DMS114 treated with DMSO at 0.1 percent for 48 hours (cell line): ENCODE data around the gene NEUROD2.
A peak's percentile ranks its signal among the peaks of the same experiment; 100 is the strongest.

Experiments
- DNase-seq: peaks from one replicate; lab custom pipeline; 2025; ENCODE audit not compliant: unreplicated experiment; lab: John Stamatoyannopoulos, UW

NEUROD2 gene

DNA sequence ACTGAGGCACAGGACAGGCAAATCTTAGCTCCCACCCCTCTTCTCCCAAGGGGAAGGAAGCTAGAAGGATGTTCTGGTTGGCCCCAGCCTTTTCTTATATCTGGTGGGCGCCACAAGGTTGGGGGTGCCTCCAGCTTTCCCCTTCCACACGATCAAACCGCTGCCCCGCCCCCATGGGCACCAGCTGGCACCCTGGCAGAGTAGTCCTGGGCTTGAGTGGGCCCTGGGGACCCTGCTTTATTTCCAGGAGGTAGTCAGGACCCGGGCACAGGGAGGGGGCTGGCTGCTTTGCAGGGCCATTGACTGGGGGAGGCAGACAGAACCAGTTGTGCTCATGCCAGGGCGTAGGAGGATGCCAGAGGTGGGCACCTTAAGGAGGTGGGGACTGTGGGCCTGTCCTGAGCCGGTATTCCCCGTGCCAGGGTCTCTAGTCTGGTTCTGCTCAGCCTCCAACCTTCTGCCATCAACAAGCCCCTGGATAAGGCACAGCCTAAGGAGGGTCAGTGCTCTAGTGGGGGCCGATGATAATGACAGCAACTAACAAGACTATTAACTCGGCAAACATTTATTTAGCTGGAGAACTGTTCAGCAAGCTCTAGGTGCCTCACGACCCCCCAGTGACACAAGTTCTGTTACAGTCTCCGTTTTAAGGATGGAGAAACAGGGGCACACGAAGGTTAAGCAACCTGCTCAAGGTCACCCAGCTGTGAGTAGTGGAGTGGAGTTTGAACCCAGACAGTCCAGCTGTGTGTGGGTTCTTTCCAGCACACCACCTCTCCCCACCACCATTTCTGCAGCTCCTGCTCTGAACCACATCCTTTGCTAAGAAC lies 11.5 kb upstream of the NEUROD2 start:
- DNase-seq = no peak

DNA sequence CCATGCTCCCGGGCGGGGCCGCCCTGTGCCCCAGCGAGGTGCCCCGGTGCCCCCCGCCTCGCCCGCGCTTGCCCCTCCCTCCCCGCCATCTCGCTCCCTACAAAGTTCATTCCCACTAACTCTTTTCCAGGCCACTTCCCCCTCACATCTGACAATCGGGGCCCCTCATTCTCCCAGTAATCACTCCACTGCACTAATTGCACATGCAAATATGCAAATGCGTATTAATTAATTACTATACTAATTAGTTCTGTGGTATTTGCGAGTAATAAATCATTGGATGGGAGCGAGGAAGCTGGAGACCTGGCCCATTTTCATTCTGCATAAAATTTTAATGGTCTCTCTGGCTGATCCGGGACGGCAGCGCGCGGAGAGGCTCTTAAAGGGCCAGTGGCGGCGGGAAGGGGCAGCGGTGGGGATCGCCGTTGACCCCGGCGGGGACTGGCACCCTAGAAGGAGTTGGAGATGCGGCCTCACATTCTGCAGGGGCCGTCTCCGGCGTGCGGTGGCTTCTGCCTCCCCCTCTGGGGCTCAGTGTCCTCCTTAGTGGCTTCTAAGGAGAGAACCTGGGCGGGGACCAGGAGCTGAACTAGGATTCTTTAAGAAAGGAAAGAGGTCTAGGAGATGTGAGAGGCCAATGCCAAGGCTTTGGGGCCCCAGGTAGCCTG lies 10.7 kb upstream of the NEUROD2 start:
- DNase-seq = no peak

- no peak for DNase-seq
Measured at GRCh38 chr17:39617446-39618245, 9.9 kb upstream of the NEUROD2 start.

DNA sequence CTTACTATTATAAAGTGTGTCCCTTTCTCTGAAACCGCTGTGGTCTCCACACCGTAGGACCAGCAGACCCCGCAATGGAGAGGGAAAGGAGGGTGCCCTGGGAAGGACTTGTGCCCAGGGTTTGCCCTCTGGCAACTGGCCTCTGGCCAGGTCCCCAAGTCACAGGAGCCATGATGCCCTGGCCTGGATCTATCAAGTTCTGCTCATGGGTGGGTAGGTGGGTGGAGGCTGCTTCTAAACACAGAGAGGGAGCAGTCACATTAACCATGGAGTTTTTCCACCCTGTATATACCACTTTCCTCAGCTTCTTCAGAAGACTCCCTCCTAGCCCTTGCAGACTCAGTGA lies 9.4 kb upstream of the NEUROD2 start:
- DNase-seq = no peak

GRCh38 chr17:39615434-39615833 lies 7.7 kb upstream of the NEUROD2 start:
- DNase-seq = no peak

- no peak for DNase-seq
Measured at GRCh38 chr17:39614545-39615157, 6.9 kb upstream of the NEUROD2 start.

DNA sequence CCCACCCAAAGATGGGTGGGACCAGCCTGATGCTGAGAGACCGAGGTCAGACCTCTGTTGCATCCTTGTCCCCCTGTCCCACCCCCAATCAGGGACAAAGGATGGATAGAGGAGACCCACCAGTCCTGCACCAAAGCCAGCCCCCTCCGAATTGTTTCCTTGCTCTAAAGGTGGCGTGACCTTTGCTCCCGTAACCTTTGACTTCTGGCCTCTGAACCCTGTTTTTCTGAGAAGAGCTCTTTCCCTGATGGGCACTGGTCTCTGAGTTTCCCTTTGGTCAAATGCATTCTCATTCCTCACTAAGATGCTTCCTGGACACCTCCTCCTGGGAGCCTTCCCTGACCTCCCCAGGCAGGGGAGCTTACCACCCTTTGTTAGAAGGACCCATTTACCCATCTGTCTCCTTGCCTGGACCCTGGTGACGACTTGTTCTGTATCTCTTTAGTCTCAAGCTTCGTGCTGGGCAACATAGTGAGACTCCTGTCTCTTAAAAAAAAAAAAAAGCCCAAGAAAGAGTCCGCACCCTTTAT lies 5.3 kb upstream of the NEUROD2 start:
- no peak for DNase-seq

DNA sequence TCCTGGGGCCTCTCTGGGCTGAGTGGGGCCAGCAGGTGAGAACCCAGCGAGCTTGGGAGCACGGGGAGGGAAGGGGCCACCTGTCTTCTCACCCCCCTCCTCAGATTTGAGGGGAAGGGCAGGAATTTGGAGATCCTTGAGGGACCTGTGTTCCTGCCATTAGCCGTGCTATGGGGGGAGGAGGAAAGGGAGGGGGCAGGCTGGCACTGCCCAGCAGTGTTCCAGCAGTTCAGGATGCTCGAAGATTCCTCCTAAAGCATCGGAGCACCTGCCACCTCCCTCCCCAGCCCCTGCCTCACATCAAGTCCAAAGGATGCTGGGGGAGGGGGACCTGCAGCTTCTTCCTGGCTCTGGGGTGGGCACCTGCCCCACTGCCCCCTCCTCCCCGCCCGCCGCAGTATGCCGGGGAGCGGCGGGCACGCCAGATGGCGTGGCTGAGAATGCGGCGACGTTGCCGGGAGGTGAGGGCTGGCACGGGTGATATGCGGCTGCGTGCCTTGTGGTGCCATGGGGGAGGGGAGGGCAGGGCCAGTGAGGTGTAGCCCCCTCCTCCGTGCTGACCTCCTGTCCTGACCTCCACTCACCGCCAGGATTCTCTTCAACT lies 4.7 kb upstream of the NEUROD2 start:
- no peak for DNase-seq

DNA sequence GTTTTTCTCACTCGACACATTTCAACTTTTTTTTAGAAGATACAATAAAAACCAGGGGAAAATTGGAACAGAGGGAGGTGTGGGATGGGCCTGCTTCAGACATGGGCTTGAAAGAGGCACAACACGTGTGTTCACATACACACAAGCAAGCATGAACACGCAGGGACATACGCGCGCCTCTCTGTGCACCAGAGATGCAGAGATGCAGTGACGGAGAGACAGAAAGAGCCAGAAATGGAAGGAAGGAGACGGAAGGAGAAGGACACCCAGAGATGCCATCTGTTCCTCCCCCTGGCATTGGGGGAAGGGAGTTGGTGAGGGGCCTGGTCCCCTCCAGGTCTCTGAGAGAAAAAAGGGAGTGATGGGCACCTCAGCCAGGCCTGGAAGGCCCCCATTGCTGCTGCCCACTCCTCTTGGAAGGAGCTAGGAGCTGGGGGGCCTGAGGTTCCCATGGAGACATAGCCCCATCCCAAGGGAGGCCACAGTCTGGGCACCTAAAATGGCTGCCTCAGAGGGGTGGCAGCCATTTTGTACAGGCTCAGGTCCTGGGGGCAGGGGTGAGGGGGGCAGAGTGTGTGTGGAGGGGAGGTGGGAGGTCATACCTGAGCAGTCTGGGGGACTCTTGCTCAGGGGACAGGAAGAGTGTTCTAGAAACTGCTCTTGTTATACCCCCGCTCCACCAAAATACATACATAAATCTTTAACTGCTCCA lies 3.8 kb upstream of the NEUROD2 start:
- DNase-seq = no peak

DNA sequence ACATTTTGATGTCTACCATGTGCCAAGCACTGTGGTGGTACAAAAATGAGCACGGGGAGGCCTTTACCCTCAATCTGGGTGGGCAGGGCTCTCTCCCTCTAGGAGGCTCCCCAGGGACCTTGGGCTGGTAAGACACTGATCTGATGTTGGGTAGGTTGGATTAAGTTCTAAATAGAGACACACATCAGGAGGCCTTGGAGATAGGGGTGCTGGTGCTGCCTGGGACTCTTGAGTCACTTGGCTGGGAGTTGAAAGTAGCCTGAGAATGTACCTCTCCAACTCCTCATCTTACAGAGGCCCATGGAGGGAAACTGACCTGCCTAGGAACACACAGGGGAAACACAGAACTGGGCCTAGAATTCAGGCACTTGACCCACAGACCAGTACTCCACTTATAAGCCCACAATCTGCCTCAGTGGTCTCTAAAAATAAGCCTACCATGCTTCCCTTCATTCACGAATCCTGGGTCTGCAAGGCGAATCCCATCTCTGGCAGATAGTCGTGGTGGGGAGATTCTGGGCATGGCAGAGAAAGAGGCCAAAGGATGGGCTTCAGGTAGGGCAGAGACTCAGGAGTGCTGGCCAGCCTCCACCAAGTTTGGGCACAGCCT lies 1.8 kb upstream of the NEUROD2 start:
- DNase-seq = no peak

DNA sequence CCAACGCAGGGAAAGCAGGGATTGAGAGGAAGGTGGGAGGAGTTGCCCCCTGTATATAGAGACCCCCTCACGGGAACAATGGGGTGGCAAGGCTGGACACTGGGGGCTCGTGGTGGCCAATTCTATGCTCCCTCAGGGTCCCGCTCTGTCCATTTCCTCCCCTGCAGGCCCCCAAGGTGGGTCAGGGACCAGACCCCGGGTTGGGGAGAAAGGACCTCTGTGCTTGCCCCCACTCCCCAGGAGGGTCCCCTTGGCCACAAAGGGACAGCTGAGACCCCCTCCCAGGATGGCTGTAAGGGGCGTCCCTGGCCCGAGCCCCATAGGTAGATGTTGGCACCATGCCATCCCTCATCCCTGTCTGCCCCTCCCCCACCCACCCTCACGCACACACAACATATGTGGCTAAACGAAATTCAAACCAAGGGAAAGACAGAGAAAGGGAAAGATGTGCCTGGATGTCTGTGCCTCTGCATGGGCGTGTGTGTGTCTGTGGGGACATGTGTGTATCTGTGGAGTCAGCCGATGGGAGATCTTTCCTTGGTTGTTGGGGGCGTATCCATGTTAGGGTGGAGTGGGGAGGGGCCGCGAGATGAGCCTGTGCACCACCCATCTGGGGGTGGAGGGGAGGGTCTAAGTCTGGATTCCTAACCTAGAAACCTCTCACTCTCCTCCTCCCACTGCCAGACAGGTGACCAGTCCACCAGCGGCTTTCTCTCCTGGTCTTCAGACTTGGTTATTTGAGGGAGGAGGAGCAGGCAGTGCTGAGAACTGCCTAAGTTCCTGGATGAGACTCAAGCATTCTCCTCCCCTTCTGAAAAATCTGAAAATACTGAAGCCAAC lies 642 bp upstream of the NEUROD2 start:
- DNase-seq = peak; percentile 9

DNA sequence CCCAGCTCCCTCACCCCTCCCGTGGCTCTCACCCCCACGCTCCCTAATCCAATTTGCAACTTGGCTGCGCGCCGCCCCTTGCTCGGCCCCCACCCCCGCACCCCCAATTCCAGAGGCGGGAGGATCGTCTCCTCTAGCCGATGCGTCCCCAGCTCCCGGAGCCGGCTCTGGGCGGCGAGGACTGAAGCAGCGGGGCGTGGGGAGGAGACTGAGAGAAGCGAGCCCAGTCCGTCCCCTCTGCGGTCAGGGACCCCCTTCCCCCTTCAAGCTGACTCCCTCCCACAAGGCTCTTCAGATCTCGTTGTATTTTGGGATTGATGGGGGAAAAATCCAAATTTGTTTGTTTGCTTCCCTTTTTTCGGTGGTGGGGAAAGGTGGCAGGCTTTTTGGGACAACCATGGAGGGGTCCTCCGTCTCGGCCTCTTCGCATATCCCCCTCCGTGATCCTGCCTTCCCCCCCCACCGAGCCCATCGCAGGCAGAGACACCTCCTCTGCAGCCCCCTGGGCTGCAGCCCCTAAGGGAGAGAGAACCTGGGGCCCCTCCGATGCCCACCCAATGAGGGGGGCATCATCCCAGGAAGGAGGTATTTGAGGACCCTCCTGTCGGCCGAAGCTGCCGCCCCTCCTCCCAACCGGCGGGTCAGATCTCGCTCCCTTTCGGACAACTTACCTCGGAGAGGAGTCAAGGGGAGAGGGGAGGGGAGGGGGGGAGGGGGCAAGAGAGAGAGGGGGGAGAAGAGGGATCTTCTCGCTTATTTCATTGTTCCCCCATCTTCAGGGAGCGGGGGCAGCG lies 466 bp downstream of the NEUROD2 start:
- no peak for DNase-seq

DNA sequence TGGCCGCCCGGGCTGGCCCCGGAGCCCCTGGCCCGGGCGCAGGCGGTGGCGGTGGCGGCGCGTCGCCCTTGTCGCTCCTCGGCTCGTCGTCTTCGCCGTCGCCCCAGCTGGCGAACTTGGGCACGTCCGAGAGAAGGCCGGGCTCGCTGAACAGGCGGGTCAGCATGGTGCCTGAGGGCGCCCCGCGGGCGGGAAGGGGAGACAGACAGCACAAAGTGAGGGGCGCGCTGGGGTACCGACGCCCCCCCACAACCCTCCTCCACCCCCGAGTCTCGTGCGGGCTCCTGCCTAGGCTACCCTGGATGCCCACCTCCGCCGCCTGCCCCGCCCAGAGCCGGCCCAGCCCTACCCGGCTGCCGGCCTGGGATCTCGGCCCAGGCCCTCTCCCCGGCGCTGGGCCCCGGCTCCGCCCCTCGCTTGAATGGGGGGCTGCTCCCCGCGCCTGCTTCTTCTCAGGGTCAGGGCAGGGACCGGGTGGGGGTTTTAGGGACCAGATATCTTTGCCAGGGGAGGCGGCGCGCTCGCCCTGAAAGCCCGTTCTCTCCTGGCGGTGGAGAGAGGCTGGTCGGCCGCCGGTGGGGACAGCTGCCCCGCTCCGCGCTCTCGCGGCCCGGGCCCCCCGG lies 1.2 kb downstream of the NEUROD2 start:
- no peak for DNase-seq

- DNase-seq = no peak
Measured at GRCh38 chr17:39605492-39606433, 2.0 kb downstream of the NEUROD2 start.

DNA sequence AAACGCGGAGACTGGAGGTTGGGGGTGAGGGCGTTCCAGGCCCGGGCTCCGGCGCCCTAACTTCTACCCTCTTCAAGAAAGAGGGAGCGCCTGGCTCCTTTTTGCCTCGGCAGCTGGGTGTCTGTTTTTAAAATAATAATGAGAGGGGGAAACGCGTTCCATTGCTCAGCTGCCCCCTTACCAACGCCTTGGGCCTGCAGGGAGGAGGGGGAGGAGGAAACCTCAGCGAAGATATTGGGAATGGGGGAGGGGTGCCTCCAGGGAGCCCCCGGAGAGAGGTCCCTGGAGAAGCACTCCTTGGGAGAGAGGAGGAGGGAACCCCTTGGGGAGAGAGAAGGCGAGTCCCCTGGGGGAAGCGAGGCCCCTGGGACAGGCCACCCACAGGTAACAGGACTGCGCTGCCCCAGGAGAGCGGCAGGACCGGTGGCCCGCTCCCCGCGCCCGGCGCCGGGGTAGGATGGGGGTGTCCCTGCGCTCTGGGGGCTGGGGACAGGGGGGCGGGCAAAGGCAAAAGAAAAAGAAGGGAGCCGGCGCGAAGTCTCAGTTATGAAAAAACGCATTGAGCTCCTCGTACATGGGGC lies 2.7 kb downstream of the NEUROD2 start:
- DNase-seq = no peak
